GM21390 (cell line): ENCODE results near the gene MAML2.
A peak's percentile ranks its signal among the peaks of the same experiment; 100 is the strongest.

Experiments
- ATAC-seq: cut with Tn5 transposase; IDR thresholded peaks from one replicate; pipeline ENCODE4 v1.9.1; 2021; ENCODE audit not compliant: unreplicated experiment

MAML2 gene

GRCh38 chr11:96161307-96162089, 181.5 kb downstream of the MAML2 start:
- no peak for ATAC-seq

- no peak for ATAC-seq
These were observed 182.2 kb downstream of the MAML2 start for GRCh38 chr11:96160732-96161306.

GRCh38 chr11:96159968-96160367, 183.0 kb downstream of the MAML2 start:
- no peak for ATAC-seq

- ATAC-seq, result no peak
These were observed 184.9 kb downstream of the MAML2 start for GRCh38 chr11:96158126-96158525.

- ATAC-seq, result no peak
These were observed 185.5 kb downstream of the MAML2 start for GRCh38 chr11:96157517-96157873.

GRCh38 chr11:96156379-96156722, 186.6 kb downstream of the MAML2 start:
- ATAC-seq, result peak; percentile 1

- peak; percentile 51 for ATAC-seq
These were observed 187.2 kb downstream of the MAML2 start for GRCh38 chr11:96155627-96156378.

- ATAC-seq, result no peak
These were observed 188.0 kb downstream of the MAML2 start for GRCh38 chr11:96154802-96155520.

- ATAC-seq, result no peak
These were observed 190.4 kb downstream of the MAML2 start for GRCh38 chr11:96152623-96153022.

- ATAC-seq, result no peak
These were observed 191.5 kb downstream of the MAML2 start for GRCh38 chr11:96151501-96151900.

GRCh38 chr11:96150609-96151008, 192.4 kb downstream of the MAML2 start:
- ATAC-seq, result no peak

GRCh38 chr11:96149743-96150555, 193.0 kb downstream of the MAML2 start:
- ATAC-seq, result no peak

GRCh38 chr11:96147906-96148486, 195.0 kb downstream of the MAML2 start:
- no peak for ATAC-seq

GRCh38 chr11:96147186-96147585, 195.8 kb downstream of the MAML2 start:
- no peak for ATAC-seq

- no peak for ATAC-seq
These were observed 196.2 kb downstream of the MAML2 start for GRCh38 chr11:96146765-96147164.

- no peak for ATAC-seq
These were observed 197.8 kb downstream of the MAML2 start for GRCh38 chr11:96145163-96145585.

- ATAC-seq, result no peak
These were observed 198.4 kb downstream of the MAML2 start for GRCh38 chr11:96144553-96144952.

- ATAC-seq, result no peak
These were observed 199.9 kb downstream of the MAML2 start for GRCh38 chr11:96143041-96143521.

GRCh38 chr11:96141626-96142025, 201.4 kb downstream of the MAML2 start:
- ATAC-seq, result no peak

GRCh38 chr11:96139691-96140090, 203.3 kb downstream of the MAML2 start:
- ATAC-seq, result no peak
